Heart right ventricle (tissue), 16 donors: ENCODE results near the gene GMPR2. TPM values are rescaled to one million over a fixed set of nuclear protein-coding genes. Genes with fewer than 3 reads are reported as not detected.

Experiments used
- ATAC-seq, 8 donors: fragments of 200-7000 bp; cut with Tn5 transposase; one replicate each; pipeline ENCODE4 v1.9.1; 2020; ENCODE audit warnings: mild to moderate bottlenecking in 8 of 8, moderate library complexity in 8 of 8, moderate number of reproducible peaks in 1 of 8
- DNase-seq, 2 donors: peaks; one replicate each; pipeline ENCODE4 v3.0.0-alpha.2; 2020
- H3K27ac ChIP-seq, 10 donors: fragments of 200-600 bp; sonication (generic) in 2 of 10; one replicate each; pipeline versions ENCODE4 v1.5.0 to v1.8.0; 2020 to 2022; ENCODE audit warnings: mild to moderate bottlenecking in 3 of 10
- H3K27me3 ChIP-seq, 7 donors: fragments of 200-600 bp; one replicate each; pipeline ENCODE4 v1.8.0; 2021 to 2022; ENCODE audit warnings: mild to moderate bottlenecking in 2 of 7
- H3K36me3 ChIP-seq, 9 donors: fragments of 200-600 bp; sonication (generic) in 1 of 9; one replicate each; pipeline versions ENCODE4 v1.5.0 to v1.8.0; 2020 to 2022; ENCODE audit warnings: mild to moderate bottlenecking in 2 of 9
- H3K4me1 ChIP-seq, 9 donors: fragments of 200-600 bp; sonication (generic) in 1 of 9; one replicate each; pipeline versions ENCODE4 v1.5.0 to v1.8.0; 2020 to 2022; ENCODE audit warnings: mild to moderate bottlenecking in 4 of 9
- H3K4me3 ChIP-seq, 10 donors: fragments of 200-600 bp; sonication (generic) in 2 of 10; one replicate each; pipeline versions ENCODE4 v1.5.0 to v1.8.0; 2020 to 2022; ENCODE audit warnings: mild to moderate bottlenecking in 7 of 10, moderate library complexity in 2 of 10
- H3K9me3 ChIP-seq, 11 donors: fragments of 200-600 bp in 10 of 11; sonication (generic) in 2 of 11; one replicate each; pipeline versions ENCODE4 v1.5.0 to v1.8.0; 2013 to 2022; ENCODE audit warnings: mild to moderate bottlenecking in 2 of 11, control low read depth in 1 of 11, moderate library complexity in 1 of 11
- WGBS, 2 donors: extraction: QIAGEN DNeasy Blood & Tissue Kit; methylation state at CpG; one replicate each; pipeline ENCODE4 v1.1.7; 2013; ENCODE audit warnings: inconsistent platforms in 1 of 2; 5-methylcytosine and 5-hydroxymethylcytosine counted together
- intact Hi-C, 10 donors: fragments of 100-400 bp; cut with DNase I; formaldehyde crosslinking; loops; one replicate each; pipeline versions ENCODE4 v1.11.1 to v1.14.2; 2022
- polyA plus RNA-seq, 2 donors: library from polyadenylated mRNA; stranded (reverse); fragments of 200-250 nt; gene quantifications; one replicate each; pipeline ENCODE4 v1.2.3, GENCODE V29; 2013
- total RNA-seq, 10 donors: library from RNA; stranded (reverse); fragmentation: NEBNext Ultra II Directional in 3 of 10; extraction: Animal tissue kit (Norgen Biotek cat#: 25700) in 3 of 10; gene quantifications; one replicate each; pipeline versions ENCODE4 v1.2.1 to v1.2.4, GENCODE V29; 2021 to 2023
- TF ChIP-seq, protein P1 (sequence below), 9 donors: fragments of 200-600 bp; sonication (generic) in 2 of 9; IDR thresholded peaks; one replicate each; pipeline versions ENCODE4 v1.5.0 to v1.8.0; 2021 to 2022; ENCODE audit warnings: antibody characterized with exemption in 9 of 9, mild to moderate bottlenecking in 5 of 9, moderate library complexity in 1 of 9
- donor health status: Arrhythmogenic right ventricular cardiomyopathy.
- donor health status: ischemic (EF 13 %, LVEDD 7.1; RV severe dilation, severe dysfunction).
- donor health status: healthy with polysubstance abuse.
- donor health status: DM: no; HTN: yes; CAD: no.
- donor health status: DM: no; HTN: no; CAD: no.
- donor health status: ischemic (EF 25% LVEDD 6.9; RV normal size, moderate dysfunction).
- donor health status: ischemic (EF 25% LVEDD 5.7; RV mildly dilated, moderate dysfunction).
- donor health status: healthy.
- donor health status: DM: yes; HTN: yes; CAD: no.
- donor health status: Ischemic cardiomyopathy.
- donor health status: ischemic (EF 35%, LVEDD 5.7; RV mildly dilated, moderate dysfunction).
- donor health status: nonischemic (EF 11% LVEDD 7.7; RV severe dilation, severe dysfunction).
- donor health status: DM: yes; HTN: yes; CAD: no.
- donor health status: PGD.
- donor health status: ischemic (EF 29% LVEDD 5.4; RV normal size, mild dysfunction).
- donor health status: nonischemic (EF 23%, LVEDD 6.1; RV moderate dilation, normal function).

Gene GMPR2
- total and polyA plus RNA-seq, 12 donors: 26.4 to 46.9 (median 32.7) TPM

GRCh38 chr14:24255931-24256711 lies 23.4 kb downstream of the GMPR2 start:
- Histone ChIP-seq H3K4me1 (peaks cover 0 to 4% (median 0%) of the 10 kb centered on the region in 9 donors), H3K9me3 (no peaks in the 10 kb centered on the region), H3K4me3 (no peak overlapping the region), H3K27me3 (no peaks in the 10 kb centered on the region), H3K36me3 (peaks cover 0 to 18% (median 0%) of the 10 kb centered on the region in 9 donors), H3K27ac (no peak overlapping the region)
- intact Hi-C loops: no loop called here
- DNase-seq: no peak
- WGBS, 2 donors: 91 to 94% methylated on average over 12 of the region's 12 CpGs
- TF ChIP-seq, protein P1, sequence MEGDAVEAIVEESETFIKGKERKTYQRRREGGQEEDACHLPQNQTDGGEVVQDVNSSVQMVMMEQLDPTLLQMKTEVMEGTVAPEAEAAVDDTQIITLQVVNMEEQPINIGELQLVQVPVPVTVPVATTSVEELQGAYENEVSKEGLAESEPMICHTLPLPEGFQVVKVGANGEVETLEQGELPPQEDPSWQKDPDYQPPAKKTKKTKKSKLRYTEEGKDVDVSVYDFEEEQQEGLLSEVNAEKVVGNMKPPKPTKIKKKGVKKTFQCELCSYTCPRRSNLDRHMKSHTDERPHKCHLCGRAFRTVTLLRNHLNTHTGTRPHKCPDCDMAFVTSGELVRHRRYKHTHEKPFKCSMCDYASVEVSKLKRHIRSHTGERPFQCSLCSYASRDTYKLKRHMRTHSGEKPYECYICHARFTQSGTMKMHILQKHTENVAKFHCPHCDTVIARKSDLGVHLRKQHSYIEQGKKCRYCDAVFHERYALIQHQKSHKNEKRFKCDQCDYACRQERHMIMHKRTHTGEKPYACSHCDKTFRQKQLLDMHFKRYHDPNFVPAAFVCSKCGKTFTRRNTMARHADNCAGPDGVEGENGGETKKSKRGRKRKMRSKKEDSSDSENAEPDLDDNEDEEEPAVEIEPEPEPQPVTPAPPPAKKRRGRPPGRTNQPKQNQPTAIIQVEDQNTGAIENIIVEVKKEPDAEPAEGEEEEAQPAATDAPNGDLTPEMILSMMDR (IDR thresholded peaks at IDR 0.05): no peak
- ATAC-seq: no peak

DNA sequence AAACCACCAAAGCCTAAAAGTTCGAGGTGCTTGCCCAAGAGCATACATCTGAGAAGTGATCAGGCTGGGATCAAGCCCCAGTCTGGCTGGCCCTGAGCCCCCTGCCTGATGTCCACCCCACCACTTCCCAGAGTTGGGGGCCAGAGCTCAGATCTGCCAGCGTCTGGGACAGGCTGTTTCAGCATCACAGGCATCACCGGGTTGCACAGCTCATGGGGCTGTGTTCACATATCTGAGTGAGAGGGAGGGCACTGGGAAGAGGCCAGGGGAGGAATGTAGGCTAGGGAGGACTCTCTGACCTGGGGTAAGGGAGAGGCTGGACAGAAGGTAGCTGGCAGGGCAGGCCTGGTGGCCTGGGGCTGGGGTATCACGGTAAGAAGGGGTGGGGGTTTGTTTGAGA lies 24.2 kb downstream of the GMPR2 start:
- Histone ChIP-seq H3K4me3 (no peak overlapping the region), H3K4me1 (no peaks in the 10 kb centered on the region), H3K9me3 (no peaks in the 10 kb centered on the region), H3K27me3 (no peaks in the 10 kb centered on the region), H3K27ac (no peak overlapping the region), H3K36me3 (peaks cover 0 to 18% (median 0%) of the 10 kb centered on the region in 9 donors)
- intact Hi-C loops: no loop called here
- WGBS, 2 donors: 64 to 69% methylated on average over 4 of the region's 4 CpGs
- no peak for DNase-seq
- no peak for ATAC-seq
- TF ChIP-seq, protein P1 (IDR thresholded peaks at IDR 0.05): no peak

- ATAC-seq: no peak
- DNase-seq: no peak
Observed at GRCh38 chr14:24258119-24258518, 25.4 kb downstream of the GMPR2 start.

GRCh38 chr14:24258548-24259265 lies 26.0 kb downstream of the GMPR2 start:
- Histone ChIP-seq H3K27ac (no peak overlapping the region), H3K4me3 (no peak overlapping the region), H3K36me3 (peaks cover 0 to 10% (median 0%) of the 10 kb centered on the region in 9 donors), H3K9me3 (no peaks in the 10 kb centered on the region), H3K27me3 (no peaks in the 10 kb centered on the region), H3K4me1 (no peaks in the 10 kb centered on the region)
- intact Hi-C loops: no loop called here
- TF ChIP-seq, protein P1 (IDR thresholded peaks at IDR 0.05): no peak
- no peak for ATAC-seq
- no peak for DNase-seq
- WGBS, 2 donors: 94 to 95% methylated on average over 18 of the region's 18 CpGs

More at GRCh38 chr14:24258119-24258518, 25.4 kb downstream of the GMPR2 start:
- Histone ChIP-seq H3K36me3 (peaks cover 0 to 14% (median 0%) of the 10 kb centered on the region in 9 donors), H3K27me3 (no peaks in the 10 kb centered on the region), H3K4me3 (no peak overlapping the region), H3K9me3 (no peaks in the 10 kb centered on the region), H3K4me1 (no peaks in the 10 kb centered on the region), H3K27ac (no peak overlapping the region)
- TF ChIP-seq, protein P1 (IDR thresholded peaks at IDR 0.05): no peak
- WGBS, 2 donors: 77 to 81% methylated on average over 9 of the region's 9 CpGs
- intact Hi-C loops: no loop called here
